ENCODE results near the gene KRT23.

KRT23 gene

DNA sequence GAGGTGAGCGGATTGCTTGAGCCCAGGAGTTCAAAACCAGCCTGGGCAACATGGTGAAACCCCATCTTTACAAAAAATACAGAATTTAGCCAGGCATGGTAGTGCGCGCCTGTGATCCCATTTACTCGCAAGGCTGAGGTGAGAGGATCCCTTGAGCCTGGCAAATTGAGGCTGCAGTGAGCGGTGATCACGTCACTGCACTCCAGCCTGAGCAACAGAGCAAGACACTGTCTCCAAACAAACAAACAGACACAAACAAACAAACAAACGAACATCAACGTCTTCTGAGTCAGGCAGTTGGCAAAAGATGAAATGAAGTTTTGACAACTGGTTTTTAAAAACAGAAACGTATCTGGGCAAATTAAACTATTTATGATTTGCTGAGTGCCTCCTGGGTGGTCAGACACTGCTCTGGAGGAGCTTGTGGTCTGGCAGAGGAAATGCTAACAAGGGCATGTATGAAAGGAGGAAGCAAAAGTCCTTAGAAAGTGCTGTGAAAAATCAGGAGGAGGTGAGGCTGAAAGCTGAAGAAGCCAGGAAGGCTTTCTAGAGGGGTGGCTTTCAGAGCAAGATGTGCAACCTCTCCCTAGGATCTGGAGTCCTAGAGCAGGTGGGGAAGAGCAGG lies 42.2 kb downstream of the KRT23 start (continued):
- TF ChIP-seq, protein P1, sequence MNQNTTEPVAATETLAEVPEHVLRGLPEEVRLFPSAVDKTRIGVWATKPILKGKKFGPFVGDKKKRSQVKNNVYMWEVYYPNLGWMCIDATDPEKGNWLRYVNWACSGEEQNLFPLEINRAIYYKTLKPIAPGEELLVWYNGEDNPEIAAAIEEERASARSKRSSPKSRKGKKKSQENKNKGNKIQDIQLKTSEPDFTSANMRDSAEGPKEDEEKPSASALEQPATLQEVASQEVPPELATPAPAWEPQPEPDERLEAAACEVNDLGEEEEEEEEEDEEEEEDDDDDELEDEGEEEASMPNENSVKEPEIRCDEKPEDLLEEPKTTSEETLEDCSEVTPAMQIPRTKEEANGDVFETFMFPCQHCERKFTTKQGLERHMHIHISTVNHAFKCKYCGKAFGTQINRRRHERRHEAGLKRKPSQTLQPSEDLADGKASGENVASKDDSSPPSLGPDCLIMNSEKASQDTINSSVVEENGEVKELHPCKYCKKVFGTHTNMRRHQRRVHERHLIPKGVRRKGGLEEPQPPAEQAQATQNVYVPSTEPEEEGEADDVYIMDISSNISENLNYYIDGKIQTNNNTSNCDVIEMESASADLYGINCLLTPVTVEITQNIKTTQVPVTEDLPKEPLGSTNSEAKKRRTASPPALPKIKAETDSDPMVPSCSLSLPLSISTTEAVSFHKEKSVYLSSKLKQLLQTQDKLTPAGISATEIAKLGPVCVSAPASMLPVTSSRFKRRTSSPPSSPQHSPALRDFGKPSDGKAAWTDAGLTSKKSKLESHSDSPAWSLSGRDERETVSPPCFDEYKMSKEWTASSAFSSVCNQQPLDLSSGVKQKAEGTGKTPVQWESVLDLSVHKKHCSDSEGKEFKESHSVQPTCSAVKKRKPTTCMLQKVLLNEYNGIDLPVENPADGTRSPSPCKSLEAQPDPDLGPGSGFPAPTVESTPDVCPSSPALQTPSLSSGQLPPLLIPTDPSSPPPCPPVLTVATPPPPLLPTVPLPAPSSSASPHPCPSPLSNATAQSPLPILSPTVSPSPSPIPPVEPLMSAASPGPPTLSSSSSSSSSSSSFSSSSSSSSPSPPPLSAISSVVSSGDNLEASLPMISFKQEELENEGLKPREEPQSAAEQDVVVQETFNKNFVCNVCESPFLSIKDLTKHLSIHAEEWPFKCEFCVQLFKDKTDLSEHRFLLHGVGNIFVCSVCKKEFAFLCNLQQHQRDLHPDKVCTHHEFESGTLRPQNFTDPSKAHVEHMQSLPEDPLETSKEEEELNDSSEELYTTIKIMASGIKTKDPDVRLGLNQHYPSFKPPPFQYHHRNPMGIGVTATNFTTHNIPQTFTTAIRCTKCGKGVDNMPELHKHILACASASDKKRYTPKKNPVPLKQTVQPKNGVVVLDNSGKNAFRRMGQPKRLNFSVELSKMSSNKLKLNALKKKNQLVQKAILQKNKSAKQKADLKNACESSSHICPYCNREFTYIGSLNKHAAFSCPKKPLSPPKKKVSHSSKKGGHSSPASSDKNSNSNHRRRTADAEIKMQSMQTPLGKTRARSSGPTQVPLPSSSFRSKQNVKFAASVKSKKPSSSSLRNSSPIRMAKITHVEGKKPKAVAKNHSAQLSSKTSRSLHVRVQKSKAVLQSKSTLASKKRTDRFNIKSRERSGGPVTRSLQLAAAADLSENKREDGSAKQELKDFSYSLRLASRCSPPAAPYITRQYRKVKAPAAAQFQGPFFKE (tag by site-specific recombination; IDR thresholded peaks at IDR 0.05; ENCODE audit: borderline replicate concordance) = no peak
- TF ChIP-seq ZNF211 (tag by site-specific recombination; IDR thresholded peaks at IDR 0.05; ENCODE audit: low read depth) (no peak), OVOL3 (tag by site-specific recombination; IDR thresholded peaks at IDR 0.05) (no peak), ZSCAN16 (tag by site-specific recombination; IDR thresholded peaks at IDR 0.05) (no peak), ZNF214 (tag by site-specific recombination; IDR thresholded peaks at IDR 0.05; ENCODE audit: borderline replicate concordance) (no peak), RBAK (tag by site-specific recombination; IDR thresholded peaks at IDR 0.05) (no peak), ZNF660 (tag by site-specific recombination; IDR thresholded peaks at IDR 0.05) (no peak), ZNF302 (tag by site-specific recombination; IDR thresholded peaks at IDR 0.05; ENCODE audit: low read depth) (no peak), ZNF791 (tag by site-specific recombination; IDR thresholded peaks at IDR 0.05) (no peak), ZFHX2 (tag by site-specific recombination; conservative IDR thresholded peaks at IDR 0.05) (no peak), ZNF341 (tag by site-specific recombination; IDR thresholded peaks at IDR 0.05; ENCODE audit: low read depth) (no peak), ZNF391 (tag by site-specific recombination; IDR thresholded peaks at IDR 0.05; ENCODE audit: borderline replicate concordance, low read depth) (no peak), ZNF121 (tag by site-specific recombination; IDR thresholded peaks at IDR 0.05) (no peak)
- TF ChIP-seq, protein P2, sequence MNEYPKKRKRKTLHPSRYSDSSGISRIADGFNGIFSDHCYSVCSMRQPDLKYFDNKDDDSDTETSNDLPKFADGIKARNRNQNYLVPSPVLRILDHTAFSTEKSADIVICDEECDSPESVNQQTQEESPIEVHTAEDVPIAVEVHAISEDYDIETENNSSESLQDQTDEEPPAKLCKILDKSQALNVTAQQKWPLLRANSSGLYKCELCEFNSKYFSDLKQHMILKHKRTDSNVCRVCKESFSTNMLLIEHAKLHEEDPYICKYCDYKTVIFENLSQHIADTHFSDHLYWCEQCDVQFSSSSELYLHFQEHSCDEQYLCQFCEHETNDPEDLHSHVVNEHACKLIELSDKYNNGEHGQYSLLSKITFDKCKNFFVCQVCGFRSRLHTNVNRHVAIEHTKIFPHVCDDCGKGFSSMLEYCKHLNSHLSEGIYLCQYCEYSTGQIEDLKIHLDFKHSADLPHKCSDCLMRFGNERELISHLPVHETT (tag by site-specific recombination; IDR thresholded peaks at IDR 0.05) = no peak

DNA sequence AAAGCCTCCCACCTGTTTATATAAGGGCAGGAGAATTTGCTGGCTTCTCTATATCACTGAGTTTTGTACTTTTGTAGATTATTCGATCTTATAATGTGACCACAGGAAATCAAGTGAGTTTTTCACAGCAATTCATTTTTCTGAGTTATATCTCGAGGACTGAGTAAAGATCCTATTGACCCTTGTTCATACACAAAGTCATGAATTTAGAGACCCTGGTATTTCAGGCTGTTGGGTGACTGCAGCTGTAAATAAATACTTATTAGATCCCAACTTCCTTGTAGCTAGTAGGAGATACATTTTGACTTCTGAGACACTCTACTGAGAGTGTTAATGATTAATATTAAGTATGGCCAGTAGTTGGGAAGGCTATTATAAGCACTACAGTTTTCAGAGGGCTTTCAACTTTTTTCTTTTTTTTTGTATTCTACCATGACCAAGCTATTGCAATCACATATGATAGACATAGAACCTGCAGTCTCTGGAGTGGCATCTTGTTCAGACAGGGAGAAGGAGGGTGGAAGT lies 49.2 kb downstream of the KRT23 start:
- Histone ChIP-seq H3K4me1 (ENCODE audit: control insufficient read depth, insufficient read depth, low read length) (no peaks in the 10 kb centered on the region), H3K9me3 (ENCODE audit: control insufficient read depth, insufficient read depth, low read depth, low read length) (no peaks in the 10 kb centered on the region), H3K27ac (ENCODE audit: extremely low read depth, low read depth, low read length) (no peak overlapping the region), H3K36me3 (ENCODE audit: control insufficient read depth in 2 of 2, insufficient read depth in 1 of 2, low read length in 2 of 2) (no peaks in the 10 kb centered on the region), H3K4me3 (ENCODE audit: low read depth, low read length) (no peak overlapping the region)
- TF ChIP-seq, protein P3, sequence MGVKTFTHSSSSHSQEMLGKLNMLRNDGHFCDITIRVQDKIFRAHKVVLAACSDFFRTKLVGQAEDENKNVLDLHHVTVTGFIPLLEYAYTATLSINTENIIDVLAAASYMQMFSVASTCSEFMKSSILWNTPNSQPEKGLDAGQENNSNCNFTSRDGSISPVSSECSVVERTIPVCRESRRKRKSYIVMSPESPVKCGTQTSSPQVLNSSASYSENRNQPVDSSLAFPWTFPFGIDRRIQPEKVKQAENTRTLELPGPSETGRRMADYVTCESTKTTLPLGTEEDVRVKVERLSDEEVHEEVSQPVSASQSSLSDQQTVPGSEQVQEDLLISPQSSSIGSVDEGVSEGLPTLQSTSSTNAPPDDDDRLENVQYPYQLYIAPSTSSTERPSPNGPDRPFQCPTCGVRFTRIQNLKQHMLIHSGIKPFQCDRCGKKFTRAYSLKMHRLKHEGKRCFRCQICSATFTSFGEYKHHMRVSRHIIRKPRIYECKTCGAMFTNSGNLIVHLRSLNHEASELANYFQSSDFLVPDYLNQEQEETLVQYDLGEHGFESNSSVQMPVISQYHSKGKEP (tag by site-specific recombination; IDR thresholded peaks at IDR 0.05) = no peak
- TF ChIP-seq SP7 (tag by site-specific recombination; IDR thresholded peaks at IDR 0.05) = no peak
- ChIA-PET CTCF (interaction anchor here (0.5 to 1.2 kb wide), 4 partner anchors 14 to 1334 kb away, joined by 3 to 8 read pairs (median 4); no protein-coding TSS in a partner anchor), POLR2A (no interaction called here)

Measured in HEK293 (cell line).